ENCODE results near the gene CFAP74. TPM values are rescaled to one million over a fixed set of nuclear protein-coding genes. Genes with fewer than 3 reads are reported as not detected.

CFAP74 gene
- total RNA-seq, 8 experiments from 2014 or later: 0.22 to 3.7 (median 0.46) TPM; not detected in 1

GRCh38 chr1:1928231-1929101 is 75.1 kb downstream of the CFAP74 start:
- no peak for ATAC-seq (replicated peaks in 6 of 8)
- no peak overlapping the region for H3K27ac ChIP-seq
- WGBS, 10 experiments: 43 to 100% (median 80%) methylated on average over 1 to 4 of the region's 34 CpGs; no CpG with 5 or more reads in 7 of the 10 experiments
- H3K4me1 ChIP-seq (replicated peaks in 1 of 2): peaks cover 5 to 6% of the 10 kb centered on the region in 2 donors
- no peak overlapping the region for H3K4me3 ChIP-seq
- in situ Hi-C loops (cut with MboI; ENCODE audit: low pct_unique_long_range_greater_than_20kb in 2 of 9, low sequenced_read_pairs in 9 of 9, unreplicated experiment in 9 of 9): loop anchor here in 1 of 9 experiments (25.0 kb wide), 1 partner anchor 159 kb away; no protein-coding TSS in a partner anchor

GRCh38 chr1:1927751-1928150 is 75.8 kb downstream of the CFAP74 start:
- 35 to 100% (median 86%) methylated on average over 2 to 17 of the region's 25 CpGs; no CpG with 5 or more reads in 4 of the 10 experiments for WGBS, 10 experiments
- Histone ChIP-seq H3K4me1 (replicated peaks in 1 of 2) (peaks cover 6 to 8% of the 10 kb centered on the region in 2 donors), H3K4me3 (no peak overlapping the region), H3K27ac (no peak overlapping the region)
- in situ Hi-C loops (cut with MboI; ENCODE audit: low pct_unique_long_range_greater_than_20kb in 2 of 9, low sequenced_read_pairs in 9 of 9, unreplicated experiment in 9 of 9): loop anchor here in 1 of 9 experiments (25.0 kb wide), 1 partner anchor 160 kb away; no protein-coding TSS in a partner anchor
- ATAC-seq (replicated peaks in 6 of 8): no peak

GRCh38 chr1:1926886-1927660 is 76.5 kb downstream of the CFAP74 start:
- ATAC-seq (replicated peaks in 6 of 8): no peak
- in situ Hi-C loops (cut with MboI; ENCODE audit: low pct_unique_long_range_greater_than_20kb in 2 of 9, low sequenced_read_pairs in 9 of 9, unreplicated experiment in 9 of 9): loop anchor here in 1 of 9 experiments (25.0 kb wide), 1 partner anchor 160 kb away; no protein-coding TSS in a partner anchor
- H3K27ac ChIP-seq: no peak overlapping the region
- peaks cover 6 to 9% of the 10 kb centered on the region in 2 donors for H3K4me1 ChIP-seq (replicated peaks in 1 of 2)
- no peak overlapping the region for H3K4me3 ChIP-seq
- WGBS, 10 experiments: 77 to 90% (median 84%) methylated on average over 2 to 14 of the region's 21 CpGs; no CpG with 5 or more reads in 6 of the 10 experiments

- 80% methylated on average over 1 of the region's 26 CpGs; no CpG with 5 or more reads in 9 of the 10 experiments for WGBS, 10 experiments
- no peak for ATAC-seq (replicated peaks in 6 of 8)
- H3K4me1 ChIP-seq (replicated peaks in 1 of 2): peaks cover 6 to 9% of the 10 kb centered on the region in 2 donors
- no peak overlapping the region for H3K27ac ChIP-seq
- no peak overlapping the region for H3K4me3 ChIP-seq
- in situ Hi-C loops (cut with MboI; ENCODE audit: low pct_unique_long_range_greater_than_20kb in 2 of 9, low sequenced_read_pairs in 9 of 9, unreplicated experiment in 9 of 9): loop anchor here in 1 of 9 experiments (25.0 kb wide), 1 partner anchor 161 kb away; no protein-coding TSS in a partner anchor
Measured at GRCh38 chr1:1926346-1926811, 77.2 kb downstream of the CFAP74 start.

GRCh38 chr1:1925437-1926345 is 77.9 kb downstream of the CFAP74 start:
- in situ Hi-C loops (cut with MboI; ENCODE audit: low pct_unique_long_range_greater_than_20kb in 2 of 9, low sequenced_read_pairs in 9 of 9, unreplicated experiment in 9 of 9): loop anchor here in 1 of 9 experiments (25.0 kb wide), 1 partner anchor 162 kb away; no protein-coding TSS in a partner anchor
- 40 to 93% (median 87%) methylated on average over 1 to 9 of the region's 27 CpGs; no CpG with 5 or more reads in 4 of the 10 experiments for whole genome bisulfite sequencing, 10 experiments
- Histone ChIP-seq H3K27ac (peak overlapping the region in 1 of 2 donors; percentile 4), H3K4me3 (no peak overlapping the region), H3K4me1 (replicated peaks in 1 of 2) (peaks cover 6 to 9% of the 10 kb centered on the region in 2 donors)
- ATAC-seq (replicated peaks in 6 of 8): peak in 4 of 8 experiments; percentile 15 to 44 (median 40)

GRCh38 chr1:1924849-1925248 is 78.7 kb downstream of the CFAP74 start:
- WGBS, 10 experiments: 81 to 97% (median 93%) methylated on average over 3 to 15 of the region's 21 CpGs; no CpG with 5 or more reads in 5 of the 10 experiments
- ATAC-seq (replicated peaks in 6 of 8): no peak
- H3K4me1 ChIP-seq (replicated peaks in 1 of 2): peaks cover 6 to 11% of the 10 kb centered on the region in 2 donors
- no peak overlapping the region for H3K4me3 ChIP-seq
- in situ Hi-C loops (cut with MboI; ENCODE audit: low pct_unique_long_range_greater_than_20kb in 2 of 9, low sequenced_read_pairs in 9 of 9, unreplicated experiment in 9 of 9): loop anchor here in 2 of 9 experiments (25.0 kb wide), 2 partner anchors 162 to 163 kb away; no protein-coding TSS in a partner anchor
- no peak overlapping the region for H3K27ac ChIP-seq

GRCh38 chr1:1924386-1924785 is 79.2 kb downstream of the CFAP74 start:
- ATAC-seq (replicated peaks in 6 of 8): no peak
- no peak overlapping the region for H3K27ac ChIP-seq
- WGBS, 10 experiments: 59 to 100% (median 90%) methylated on average over 1 to 12 of the region's 18 CpGs; no CpG with 5 or more reads in 6 of the 10 experiments
- peaks cover 6 to 14% of the 10 kb centered on the region in 2 donors for H3K4me1 ChIP-seq (replicated peaks in 1 of 2)
- in situ Hi-C loops (cut with MboI; ENCODE audit: low pct_unique_long_range_greater_than_20kb in 2 of 9, low sequenced_read_pairs in 9 of 9, unreplicated experiment in 9 of 9): loop anchor here in 1 of 9 experiments (25.0 kb wide), 1 partner anchor 162 kb away; no protein-coding TSS in a partner anchor
- H3K4me3 ChIP-seq: no peak overlapping the region

GRCh38 chr1:1922956-1923833 is 80.4 kb downstream of the CFAP74 start:
- Histone ChIP-seq H3K27ac (no peak overlapping the region), H3K4me3 (no peak overlapping the region), H3K4me1 (replicated peaks in 1 of 2) (peaks cover 10 to 21% of the 10 kb centered on the region in 2 donors)
- ATAC-seq (replicated peaks in 6 of 8): peak in 2 of 8 experiments; percentile 9 to 14
- in situ Hi-C loops (cut with MboI; ENCODE audit: low pct_unique_long_range_greater_than_20kb in 2 of 9, low sequenced_read_pairs in 9 of 9, unreplicated experiment in 9 of 9): loop anchor here in 1 of 9 experiments (25.0 kb wide), 1 partner anchor 161 kb away; no protein-coding TSS in a partner anchor
- WGBS, 10 experiments: 0 to 82% (median 77%) methylated on average over 1 to 19 of the region's 29 CpGs; no CpG with 5 or more reads in 4 of the 10 experiments

GRCh38 chr1:1922702-1922955 is 81.0 kb downstream of the CFAP74 start:
- no peak for ATAC-seq (replicated peaks in 6 of 8)
- peaks cover 11 to 26% of the 10 kb centered on the region in 2 donors for H3K4me1 ChIP-seq (replicated peaks in 1 of 2)
- H3K27ac ChIP-seq: no peak overlapping the region
- in situ Hi-C loops (cut with MboI; ENCODE audit: low pct_unique_long_range_greater_than_20kb in 2 of 9, low sequenced_read_pairs in 9 of 9, unreplicated experiment in 9 of 9): loop anchor here in 1 of 9 experiments (25.0 kb wide), 1 partner anchor 160 kb away; no protein-coding TSS in a partner anchor
- WGBS, 10 experiments: 80 to 87% methylated on average over 1 to 3 of the region's 6 CpGs; no CpG with 5 or more reads in 8 of the 10 experiments
- H3K4me3 ChIP-seq: no peak overlapping the region

- no peak for ATAC-seq (replicated peaks in 6 of 8)
- Histone ChIP-seq H3K4me1 (replicated peaks in 1 of 2) (peaks cover 11 to 26% of the 10 kb centered on the region in 2 donors), H3K27ac (no peak overlapping the region), H3K4me3 (no peak overlapping the region)
- in situ Hi-C loops (cut with MboI; ENCODE audit: low pct_unique_long_range_greater_than_20kb in 2 of 9, low sequenced_read_pairs in 9 of 9, unreplicated experiment in 9 of 9): loop anchor here in 1 of 9 experiments (25.0 kb wide), 1 partner anchor 160 kb away; no protein-coding TSS in a partner anchor
- 82 to 100% (median 87%) methylated on average over 1 to 9 of the region's 16 CpGs; no CpG with 5 or more reads in 5 of the 10 experiments for WGBS, 10 experiments
Measured at GRCh38 chr1:1921901-1922701, 81.5 kb downstream of the CFAP74 start.

Data from motor neuron (in vitro differentiated cells).